VCaP (cell line): Measurements from ENCODE around the gene COL1A1.

Experiments used
- H3K27ac ChIP-seq: fragments of 450-650 bp; 2 replicates; pipeline ENCODE4 v1.5.1; 2017
- CTCF ChIP-seq: fragments of 450-650 bp; conservative IDR thresholded peaks from 2 replicates; pipeline ENCODE4 v1.5.1; 2017; ENCODE audit warnings: mild to moderate bottlenecking, moderate library complexity

COL1A1 gene

GRCh38 chr17:50213026-50214022 lies 11.9 kb upstream of the COL1A1 start:
- H3K27ac ChIP-seq = no peak overlapping the region

GRCh38 chr17:50212121-50212843 lies 10.9 kb upstream of the COL1A1 start:
- TF ChIP-seq CTCF = no peak

More at GRCh38 chr17:50213026-50214022, 11.9 kb upstream of the COL1A1 start:
- no peak for TF ChIP-seq CTCF

DNA sequence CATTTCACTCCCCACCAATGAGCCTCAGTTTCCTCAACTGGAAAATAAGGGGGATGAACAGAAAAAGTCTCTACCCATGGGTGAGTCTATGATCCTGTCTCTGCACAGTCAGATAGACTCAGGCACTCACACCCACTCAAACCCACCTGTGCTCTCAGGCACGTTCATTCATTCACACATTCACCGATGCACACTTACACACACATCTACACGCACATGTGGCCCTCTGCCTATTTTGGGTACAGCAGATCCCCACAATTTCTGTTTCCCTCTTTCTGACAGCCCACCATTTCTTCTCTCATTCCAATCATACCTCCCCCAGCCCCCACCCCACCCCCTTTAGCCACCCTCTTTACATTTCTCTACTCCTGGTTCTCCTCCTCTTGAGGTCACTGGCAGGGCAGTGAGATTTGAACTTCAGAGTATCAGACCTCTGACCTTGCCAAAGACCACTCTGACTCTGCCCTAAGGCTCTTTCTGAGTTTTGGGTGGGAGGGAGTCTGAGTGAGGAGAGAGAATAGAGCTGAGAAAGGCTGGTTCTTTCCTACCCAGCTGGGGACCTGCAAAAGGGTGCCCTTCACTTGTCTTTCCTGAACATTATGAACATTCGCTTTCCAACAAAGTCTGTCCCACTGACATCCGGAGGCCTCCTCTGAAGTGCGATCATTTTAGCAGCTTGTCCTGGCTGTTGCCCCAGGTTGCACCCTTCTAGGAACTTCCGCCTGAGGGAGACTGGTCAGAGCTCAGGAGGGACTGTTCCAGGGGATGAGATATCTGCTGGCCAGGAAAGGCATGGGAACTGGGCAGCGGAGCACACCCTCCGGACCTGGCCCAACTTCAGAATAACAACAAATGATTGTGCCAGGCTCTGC lies 10.1 kb upstream of the COL1A1 start:
- H3K27ac ChIP-seq = no peak overlapping the region

More at GRCh38 chr17:50212121-50212843, 10.9 kb upstream of the COL1A1 start:
- no peak overlapping the region for H3K27ac ChIP-seq

DNA sequence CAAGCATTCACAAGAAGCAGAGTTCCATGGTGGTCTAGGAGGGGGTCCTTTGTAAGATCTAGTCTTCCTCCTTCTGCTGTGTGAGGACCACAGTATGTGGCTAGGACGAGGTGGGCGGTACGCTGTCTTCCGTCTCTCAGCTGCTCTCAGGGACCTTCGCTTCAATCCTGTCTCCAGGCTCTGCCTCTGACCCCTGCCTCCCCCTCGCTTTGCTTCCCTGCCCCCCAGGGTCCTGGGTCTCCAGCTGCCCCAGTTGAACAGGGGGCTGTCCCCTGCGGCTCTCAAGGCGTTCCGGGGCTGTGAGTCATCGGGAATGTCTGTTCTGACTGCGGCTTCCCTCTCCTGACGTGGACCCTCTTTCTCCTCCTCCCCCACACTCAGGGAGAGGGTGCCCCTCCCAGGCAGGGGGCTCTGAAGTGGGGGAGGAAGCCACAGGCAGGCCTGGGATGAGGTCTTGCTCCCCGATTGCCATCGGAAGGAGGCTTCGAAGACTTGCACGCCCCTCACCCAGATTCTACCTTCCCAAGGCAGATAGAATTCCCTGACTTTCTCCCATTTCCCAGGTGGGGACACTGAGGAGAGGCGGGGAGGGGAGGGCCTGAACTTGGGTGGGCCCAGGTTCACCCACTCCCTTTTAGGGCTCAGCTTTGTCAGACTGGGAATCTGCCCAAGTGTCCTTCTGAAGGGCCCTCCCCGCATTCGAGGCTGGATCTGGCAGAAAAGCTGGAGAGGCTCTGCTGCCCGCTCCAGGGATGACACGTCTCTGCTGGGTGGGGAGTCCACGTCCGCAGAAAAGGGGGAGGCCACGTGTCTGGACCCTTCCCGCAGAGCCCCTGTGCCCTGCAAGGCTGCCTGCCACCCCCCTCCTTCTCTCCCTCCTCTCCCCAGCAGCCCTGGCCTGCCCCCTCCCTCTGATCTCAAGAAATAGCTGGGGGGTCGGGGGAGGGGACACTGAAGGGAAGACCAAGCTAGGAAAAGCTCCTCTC lies 9.1 kb upstream of the COL1A1 start:
- TF ChIP-seq CTCF = no peak
- H3K27ac ChIP-seq = no peak overlapping the region

More for the DNA sequence above, 10.1 kb upstream of the COL1A1 start:
- TF ChIP-seq CTCF = no peak

GRCh38 chr17:50209472-50210239 lies 8.2 kb upstream of the COL1A1 start:
- no peak overlapping the region for H3K27ac ChIP-seq
- TF ChIP-seq CTCF = no peak

- no peak overlapping the region for H3K27ac ChIP-seq
- no peak for TF ChIP-seq CTCF
These were observed 7.7 kb upstream of the COL1A1 start for GRCh38 chr17:50209133-50209471.
